ENCODE measurements around the gene DIAPH2.

- TF ChIP-seq AR (CRISPR knock-in tag; IDR thresholded peaks at IDR 0.05): no peak
- TF ChIP-seq ZNF396 (CRISPR knock-in tag; IDR thresholded peaks at IDR 0.05; ENCODE audit: borderline replicate concordance): no peak
- TF ChIP-seq CTCF (IDR thresholded peaks at IDR 0.05): no peak
- no peak for TF ChIP-seq E2F4 (CRISPR knock-in tag; IDR thresholded peaks at IDR 0.05; ENCODE audit: borderline replicate concordance, low read depth)
- TF ChIP-seq ESRRA (CRISPR knock-in tag; IDR thresholded peaks at IDR 0.05; ENCODE audit: borderline replicate concordance): no peak
- no peak for TF ChIP-seq MLX (CRISPR knock-in tag; IDR thresholded peaks at IDR 0.05)
- no peak for TF ChIP-seq ZBTB21 (CRISPR knock-in tag; IDR thresholded peaks at IDR 0.05; ENCODE audit: borderline replicate concordance)
- TF ChIP-seq MAX (CRISPR knock-in tag; IDR thresholded peaks at IDR 0.05): peak; percentile 45
- no peak for TF ChIP-seq ZSCAN18 (CRISPR knock-in tag; IDR thresholded peaks at IDR 0.05)
Measured at GRCh38 chrX:96684339-96685209, at the start of gene DIAPH2.
